ENCODE measurements around the gene IL34.

The IL34 gene

GRCh38 chr16:70685061-70685937, 38.9 kb downstream of the IL34 start:
- H3K27me3 Mint-ChIP-seq, result no peaks in the 10 kb centered on the region
- H3K4me1 Mint-ChIP-seq (ENCODE audit: low read depth), result peaks cover 11% of the 10 kb centered on the region
- no peaks in the 10 kb centered on the region for H3K9me3 Mint-ChIP-seq (ENCODE audit: low read depth)
- no peaks in the 10 kb centered on the region for H3K36me3 Mint-ChIP-seq
- H3K27ac Mint-ChIP-seq, result no peak overlapping the region
- peak overlapping the region; percentile 77 for H3K4me3 Mint-ChIP-seq

- H3K9me3 Mint-ChIP-seq (ENCODE audit: low read depth), result no peaks in the 10 kb centered on the region
- H3K4me1 Mint-ChIP-seq (ENCODE audit: low read depth), result peaks cover 10% of the 10 kb centered on the region
- no peaks in the 10 kb centered on the region for H3K36me3 Mint-ChIP-seq
- H3K27me3 Mint-ChIP-seq, result no peaks in the 10 kb centered on the region
- peak within 1 kb of the TSS; percentile 50 for H3K27ac Mint-ChIP-seq
- H3K4me3 Mint-ChIP-seq, result peak within 1 kb of the TSS; percentile 77
These were observed 39.6 kb downstream of the IL34 start, which contains the start of gene MTSS2 for GRCh38 chr16:70685938-70686375. Gene MTSS2, minus strand, starts transcription at chr16:70686053. Its CDS starts 262 bp downstream, at chr16:70685791.

- Mint-ChIP-seq H3K27ac (peak overlapping the region; percentile 50), H3K9me3 (ENCODE audit: low read depth) (no peaks in the 10 kb centered on the region), H3K4me1 (ENCODE audit: low read depth) (peaks cover 8% of the 10 kb centered on the region), H3K36me3 (no peaks in the 10 kb centered on the region), H3K27me3 (no peaks in the 10 kb centered on the region), H3K4me3 (peak overlapping the region; percentile 72)
These were observed 40.2 kb downstream of the IL34 start for GRCh38 chr16:70686376-70687101.

- no peak overlapping the region for H3K27ac Mint-ChIP-seq
- peak overlapping the region; percentile 51 for H3K4me3 Mint-ChIP-seq
- H3K9me3 Mint-ChIP-seq (ENCODE audit: low read depth), result no peaks in the 10 kb centered on the region
- peaks cover 5% of the 10 kb centered on the region for H3K4me1 Mint-ChIP-seq (ENCODE audit: low read depth)
- H3K27me3 Mint-ChIP-seq, result no peaks in the 10 kb centered on the region
- H3K36me3 Mint-ChIP-seq, result no peaks in the 10 kb centered on the region
These were observed 40.7 kb downstream of the IL34 start for GRCh38 chr16:70687102-70687511.

GRCh38 chr16:70687671-70688245, 41.4 kb downstream of the IL34 start:
- H3K4me3 Mint-ChIP-seq, result peak overlapping the region; percentile 51
- no peak overlapping the region for H3K27ac Mint-ChIP-seq
- H3K9me3 Mint-ChIP-seq (ENCODE audit: low read depth), result no peaks in the 10 kb centered on the region
- peaks cover 3% of the 10 kb centered on the region for H3K4me1 Mint-ChIP-seq (ENCODE audit: low read depth)
- H3K36me3 Mint-ChIP-seq, result no peaks in the 10 kb centered on the region
- no peaks in the 10 kb centered on the region for H3K27me3 Mint-ChIP-seq

GRCh38 chr16:70688246-70688742, 41.9 kb downstream of the IL34 start:
- Mint-ChIP-seq H3K4me3 (no peak overlapping the region), H3K27ac (no peak overlapping the region), H3K4me1 (ENCODE audit: low read depth) (peaks cover 2% of the 10 kb centered on the region), H3K36me3 (no peaks in the 10 kb centered on the region), H3K27me3 (no peaks in the 10 kb centered on the region), H3K9me3 (ENCODE audit: low read depth) (no peaks in the 10 kb centered on the region)

- Mint-ChIP-seq H3K27ac (no peak overlapping the region), H3K4me1 (ENCODE audit: low read depth) (peaks cover 2% of the 10 kb centered on the region), H3K9me3 (ENCODE audit: low read depth) (no peaks in the 10 kb centered on the region), H3K4me3 (no peak overlapping the region), H3K27me3 (no peaks in the 10 kb centered on the region), H3K36me3 (no peaks in the 10 kb centered on the region)
These were observed 42.9 kb downstream of the IL34 start for GRCh38 chr16:70689035-70689969.

- Mint-ChIP-seq H3K4me3 (no peak overlapping the region), H3K9me3 (ENCODE audit: low read depth) (no peaks in the 10 kb centered on the region), H3K27me3 (no peaks in the 10 kb centered on the region), H3K36me3 (no peaks in the 10 kb centered on the region), H3K4me1 (ENCODE audit: low read depth) (peaks cover 3% of the 10 kb centered on the region), H3K27ac (no peak overlapping the region)
These were observed 43.9 kb downstream of the IL34 start for GRCh38 chr16:70689970-70690891.

GRCh38 chr16:70691223-70692129, 45.1 kb downstream of the IL34 start:
- Mint-ChIP-seq H3K36me3 (no peaks in the 10 kb centered on the region), H3K27ac (no peak overlapping the region), H3K4me1 (ENCODE audit: low read depth) (peaks cover 15% of the 10 kb centered on the region), H3K9me3 (ENCODE audit: low read depth) (no peaks in the 10 kb centered on the region), H3K27me3 (no peaks in the 10 kb centered on the region), H3K4me3 (no peak overlapping the region)

GRCh38 chr16:70692130-70692872, 45.9 kb downstream of the IL34 start:
- no peaks in the 10 kb centered on the region for H3K27me3 Mint-ChIP-seq
- peaks cover 23% of the 10 kb centered on the region for H3K4me1 Mint-ChIP-seq (ENCODE audit: low read depth)
- no peak overlapping the region for H3K27ac Mint-ChIP-seq
- H3K36me3 Mint-ChIP-seq, result no peaks in the 10 kb centered on the region
- H3K9me3 Mint-ChIP-seq (ENCODE audit: low read depth), result no peaks in the 10 kb centered on the region
- H3K4me3 Mint-ChIP-seq, result no peak overlapping the region

GRCh38 chr16:70692873-70693671, 46.7 kb downstream of the IL34 start:
- Mint-ChIP-seq H3K4me3 (no peak overlapping the region), H3K36me3 (no peaks in the 10 kb centered on the region), H3K27ac (no peak overlapping the region), H3K4me1 (ENCODE audit: low read depth) (peaks cover 28% of the 10 kb centered on the region), H3K9me3 (ENCODE audit: low read depth) (no peaks in the 10 kb centered on the region), H3K27me3 (no peaks in the 10 kb centered on the region)

Measured in activated naive CD8-positive, alpha-beta T cell (primary cell).